NB4 (cell line): ENCODE results near the gene EFNA2.
A peak's percentile ranks its signal among the peaks of the same experiment; 100 is the strongest.
"Not testable (repeated sequence)": the region's sequence is repeated elsewhere in the genome, so short reads cannot be mapped to it uniquely, and the experiment has no call there.

Experiments
- DNase-seq: peaks from one replicate; pipeline ENCODE4 v3.0.0; 2010; ENCODE audit warnings: low read depth
- H3K4me3 ChIP-seq: one replicate; pipeline ENCODE4 v1.5.1; 2011; ENCODE audit warnings: mild to moderate bottlenecking, low read depth, low read length, moderate library complexity
- CTCF ChIP-seq: IDR thresholded peaks from one replicate; pipeline ENCODE4 v1.5.1; 2012; ENCODE audit warnings: low read depth, low read length
- MYC ChIP-seq: IDR thresholded peaks from 2 replicates; pipeline ENCODE4 v1.6.1; 2011; ENCODE audit warnings: low read depth, low read length
- POLR2A ChIP-seq: IDR thresholded peaks from 2 replicates; pipeline ENCODE4 v1.6.1; 2011; ENCODE audit warnings: mild to moderate bottlenecking; ENCODE audit not compliant: insufficient read length; ENCODE audit errors: extremely low read depth
- TF ChIP-seq, protein P1 (sequence below): IDR thresholded peaks from 2 replicates; pipeline ENCODE4 v1.6.1; 2011; ENCODE audit warnings: low read depth, low read length

The EFNA2 gene

GRCh38 chr19:1318678-1319471, 33.2 kb downstream of the EFNA2 start:
- DNase-seq: no peak
- TF ChIP-seq MYC (no peak), POLR2A (no peak), CTCF (no peak)
- TF ChIP-seq, protein P1, sequence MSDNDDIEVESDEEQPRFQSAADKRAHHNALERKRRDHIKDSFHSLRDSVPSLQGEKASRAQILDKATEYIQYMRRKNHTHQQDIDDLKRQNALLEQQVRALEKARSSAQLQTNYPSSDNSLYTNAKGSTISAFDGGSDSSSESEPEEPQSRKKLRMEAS: no peak
- no peak overlapping the region for H3K4me3 ChIP-seq

DNA sequence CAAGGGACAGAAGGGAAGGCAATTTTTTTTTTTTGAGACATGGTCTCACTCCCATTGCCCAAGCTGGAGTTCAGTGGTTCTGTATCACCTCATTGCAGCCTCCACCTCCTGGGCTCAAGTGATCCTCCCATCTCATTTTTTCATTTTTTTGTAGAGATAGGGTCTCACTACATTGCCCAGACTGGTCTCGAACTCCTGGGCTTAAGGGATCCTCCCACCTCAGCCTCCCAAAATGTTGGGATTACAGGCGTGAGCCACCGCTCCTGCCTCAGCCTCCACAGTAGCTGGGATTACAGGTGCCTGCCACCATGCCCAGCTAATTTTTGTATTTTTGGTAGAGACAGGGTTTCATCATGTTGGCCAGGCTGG, 34.6 kb downstream of the EFNA2 start:
- not testable (repeated sequence) for H3K4me3 ChIP-seq, DNase-seq

DNA sequence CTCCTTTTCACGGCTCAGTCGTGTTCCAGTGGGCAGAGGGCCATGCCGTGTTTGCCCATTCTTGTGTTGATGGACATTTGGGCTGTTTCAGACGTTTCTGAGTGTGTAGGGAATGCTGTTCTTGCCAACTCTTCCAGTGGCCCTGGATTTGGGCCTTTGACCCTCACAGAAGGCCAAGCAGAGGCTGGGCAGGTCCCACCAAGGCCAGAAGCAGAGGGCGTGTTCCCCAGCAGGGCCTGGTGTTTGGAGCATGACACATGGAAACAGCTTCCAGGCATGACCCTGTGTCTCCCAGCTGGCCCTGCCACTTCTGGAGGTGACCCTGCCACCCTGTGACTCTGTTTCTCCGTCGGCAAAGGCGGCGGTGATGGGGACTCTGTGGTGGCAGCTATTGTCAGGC, 35.9 kb downstream of the EFNA2 start:
- DNase-seq: no peak
- no peak overlapping the region for H3K4me3 ChIP-seq
- no peak for TF ChIP-seq POLR2A

- DNase-seq: no peak
- H3K4me3 ChIP-seq: no peak overlapping the region
- TF ChIP-seq MYC (no peak), CTCF (no peak), POLR2A (no peak)
- TF ChIP-seq, protein P1: no peak
These were observed 36.7 kb downstream of the EFNA2 start for GRCh38 chr19:1322198-1322981.

DNA sequence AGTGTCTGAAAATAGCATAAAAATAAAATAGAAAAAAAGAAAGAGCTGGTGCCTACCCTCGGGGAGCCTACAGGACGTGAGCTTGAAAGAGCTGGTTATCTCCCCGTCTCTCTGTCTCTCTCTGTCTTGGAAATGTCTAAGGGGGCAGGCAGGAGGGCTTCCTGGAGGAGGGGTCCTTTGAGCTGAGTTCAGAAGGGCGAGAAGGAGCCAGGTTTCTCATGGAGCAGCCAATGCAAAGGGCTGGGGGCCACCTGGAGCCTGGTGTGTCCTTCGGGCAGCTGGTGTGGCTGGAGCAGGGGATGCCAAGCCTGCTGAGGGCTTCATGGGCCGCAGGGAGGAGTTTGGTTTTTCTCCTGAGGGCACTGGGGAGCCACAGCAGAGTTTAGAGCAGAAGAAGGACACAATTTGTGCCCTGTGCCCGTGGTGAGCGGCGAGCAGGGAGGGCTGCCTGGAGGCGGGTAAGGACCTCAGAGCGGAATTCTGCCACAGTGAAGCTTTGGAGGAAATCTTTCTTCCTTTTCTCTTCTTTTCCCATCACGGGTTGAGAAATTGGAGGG, 38.7 kb downstream of the EFNA2 start:
- H3K4me3 ChIP-seq: no peak overlapping the region
- no peak for DNase-seq
- TF ChIP-seq CTCF (no peak), POLR2A (no peak), MYC (no peak)
- TF ChIP-seq, protein P1: no peak

GRCh38 chr19:1324806-1325567, 39.3 kb downstream of the EFNA2 start:
- no peak for TF ChIP-seq MYC
- TF ChIP-seq, protein P1: 0 out of 2 replicates have a peak, but pooled peaks have one; percentile 20
- TF ChIP-seq POLR2A: no peak
- H3K4me3 ChIP-seq: no peak overlapping the region
- peak; percentile 74 for DNase-seq
